Naive B cell (primary cell): ENCODE data around the gene PFKFB4. TPM values are rescaled to one million over a fixed set of nuclear protein-coding genes. Genes with fewer than 3 reads are reported as not detected.
A peak's percentile ranks its signal among the peaks of the same experiment; 100 is the strongest.

ENCODE experiments used
- ATAC-seq, 2 donors: fragments of 150-1000 bp; cut with Tn5 transposase; 2 replicates each; pipeline ENCODE4 v1.10.0; 2021; ENCODE audit warnings: low read depth in 2 of 2, mild to moderate bottlenecking in 2 of 2, moderate library complexity in 2 of 2
- DNase-seq: peaks from one replicate; pipeline ENCODE4 v3.0.0; 2022
- H3K27ac Mint-ChIP-seq, 6 donors: one replicate each; pipeline ENCODE4 v1.8.0; 2020 to 2022; ENCODE audit warnings: mild to moderate bottlenecking in 6 of 6, mixed read lengths in 6 of 6, moderate library complexity in 5 of 6, inconsistent platforms in 2 of 6
- H3K27me3 Mint-ChIP-seq, 3 donors: one replicate each; pipeline ENCODE4 v1.8.0; 2021 to 2022; ENCODE audit warnings: mixed read lengths in 3 of 3, mild to moderate bottlenecking in 1 of 3
- H3K36me3 Mint-ChIP-seq, 2 donors: one replicate each; pipeline ENCODE4 v1.8.0; 2020 to 2022; ENCODE audit warnings: mixed read lengths in 2 of 2, inconsistent platforms in 1 of 2, mild to moderate bottlenecking in 1 of 2
- H3K4me1 Mint-ChIP-seq, 3 donors: one replicate each; pipeline ENCODE4 v1.8.0; 2020 to 2022; ENCODE audit warnings: mixed read lengths in 3 of 3, inconsistent platforms in 1 of 3, mild to moderate bottlenecking in 1 of 3, moderate library complexity in 1 of 3
- H3K4me3 Mint-ChIP-seq, 8 donors: one replicate each; pipeline ENCODE4 v1.8.0; 2020 to 2022; ENCODE audit warnings: mild to moderate bottlenecking in 8 of 8, mixed read lengths in 8 of 8, moderate library complexity in 8 of 8, inconsistent platforms in 2 of 8
- H3K9me3 Mint-ChIP-seq, 7 donors: one replicate each; pipeline ENCODE4 v1.8.0; 2020 to 2022; ENCODE audit warnings: mixed read lengths in 7 of 7, mild to moderate bottlenecking in 5 of 7, inconsistent platforms in 2 of 7, moderate library complexity in 1 of 7
- polyA plus RNA-seq, 6 donors: library from polyadenylated mRNA; unstranded; fragments of 300-500 nt; fragmentation: Illumina TruSeq; gene quantifications; one replicate each; pipeline ENCODE4 v1.2.3, GENCODE V29; 2021; ENCODE audit warnings: low read depth in 6 of 6

Gene PFKFB4
- polyA plus RNA-seq, 6 donors from 2014 or later: 0.60 to 1.7 (median 0.73) TPM; not detected in 1

DNA sequence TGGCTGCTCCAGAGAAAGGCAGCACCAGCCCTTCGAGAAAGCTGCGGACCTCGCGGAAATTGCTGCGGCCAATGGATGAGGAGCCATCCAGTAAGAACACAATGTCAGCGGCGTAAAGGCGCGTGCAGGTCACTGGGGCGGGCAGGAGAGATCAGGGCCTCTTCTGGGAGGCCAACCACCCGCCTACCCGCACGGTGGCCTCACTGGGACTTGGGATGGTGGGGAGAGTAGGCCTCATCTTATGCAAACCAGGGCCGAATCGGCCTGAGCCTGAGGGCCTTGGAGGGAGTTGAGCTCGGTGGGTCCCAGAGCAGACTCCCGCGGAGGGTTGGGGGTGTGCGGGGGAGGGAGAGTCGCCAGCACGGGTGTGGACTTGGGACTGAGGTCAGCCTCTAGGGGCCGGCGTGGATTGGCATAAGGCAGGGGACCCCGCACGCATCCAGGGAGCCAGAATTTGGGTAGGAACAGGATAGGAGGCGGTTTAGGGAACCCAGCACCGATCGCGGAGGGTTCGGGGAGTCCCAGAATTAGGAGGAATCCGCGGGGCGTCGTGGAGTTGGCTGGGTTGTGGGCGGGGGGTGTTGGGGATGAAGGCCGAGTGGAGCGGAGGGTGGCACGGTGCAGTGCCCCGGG lies 37.9 kb upstream of the PFKFB4 start:
- H3K9me3 Mint-ChIP-seq: no peaks in the 10 kb centered on the region
- H3K27ac Mint-ChIP-seq: peak overlapping the region in 2 of 6 donors; percentile 67 to 68
- peaks cover 10 to 19% (median 13%) of the 10 kb centered on the region in 3 donors for H3K4me1 Mint-ChIP-seq
- H3K4me3 Mint-ChIP-seq: peak overlapping the region in 5 of 8 donors; percentile 20 to 74 (median 66)
- no peak for DNase-seq
- peaks cover 0 to 7% of the 10 kb centered on the region in 2 donors for H3K36me3 Mint-ChIP-seq
- H3K27me3 Mint-ChIP-seq: peaks cover 11 to 62% (median 46%) of the 10 kb centered on the region in 3 donors
- no peak for ATAC-seq

DNA sequence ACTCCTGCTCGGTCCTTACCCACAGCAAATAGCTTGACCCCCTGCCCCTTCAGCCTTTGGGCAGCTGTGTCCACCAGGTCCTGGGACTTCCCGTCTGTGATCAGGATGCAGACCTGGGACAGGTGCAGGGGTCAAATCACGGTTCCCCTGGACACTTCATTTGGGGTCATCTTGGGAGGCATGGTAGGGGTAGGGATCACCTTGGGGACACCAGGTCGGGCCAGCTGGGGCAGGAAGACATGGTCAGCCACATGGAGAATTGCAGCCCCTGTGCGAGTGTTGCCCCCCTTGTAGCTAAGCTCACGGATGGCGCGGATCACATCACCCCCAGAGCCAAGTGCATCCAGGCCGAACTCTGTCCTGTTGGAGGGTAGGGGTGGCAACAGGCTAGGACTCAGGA lies 36.7 kb upstream of the PFKFB4 start:
- H3K4me1 Mint-ChIP-seq: peaks cover 10 to 19% (median 13%) of the 10 kb centered on the region in 3 donors
- H3K4me3 Mint-ChIP-seq: peak overlapping the region in 1 of 8 donors; percentile 67
- no peaks in the 10 kb centered on the region for H3K36me3 Mint-ChIP-seq
- peaks cover 11 to 72% (median 58%) of the 10 kb centered on the region in 3 donors for H3K27me3 Mint-ChIP-seq
- DNase-seq: no peak
- H3K27ac Mint-ChIP-seq: no peak overlapping the region
- ATAC-seq: no peak
- no peaks in the 10 kb centered on the region for H3K9me3 Mint-ChIP-seq

DNA sequence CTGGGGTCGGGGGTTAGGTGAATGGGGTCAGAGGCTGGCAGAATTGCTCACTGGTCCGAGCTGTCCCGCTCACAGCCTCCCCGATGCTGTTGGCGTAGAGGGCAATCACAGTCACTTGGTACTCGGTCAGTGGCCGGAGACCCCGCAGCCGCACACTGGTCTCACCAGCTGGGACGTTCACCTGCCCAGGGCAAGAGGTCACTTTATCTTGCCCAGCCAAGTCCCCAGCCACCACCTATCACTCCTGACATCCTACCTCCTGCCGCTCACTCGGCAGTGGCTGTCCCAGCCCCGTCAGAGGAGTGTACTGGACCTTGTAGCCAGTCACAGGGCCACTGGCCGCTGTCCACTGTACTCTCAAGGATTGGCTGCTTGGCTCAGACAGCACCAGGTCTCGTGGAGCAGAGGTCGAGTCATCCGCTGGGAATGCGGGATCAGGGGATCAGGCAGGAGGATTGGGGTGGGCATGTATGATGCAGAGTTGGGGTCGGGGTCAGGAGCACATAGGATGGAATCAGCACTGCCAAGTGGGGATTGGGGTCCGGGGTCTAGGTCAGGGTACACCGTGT lies 36.0 kb upstream of the PFKFB4 start:
- Mint-ChIP-seq H3K4me3 (no peak overlapping the region), H3K27me3 (peaks cover 14 to 80% (median 65%) of the 10 kb centered on the region in 3 donors), H3K27ac (no peak overlapping the region), H3K4me1 (peaks cover 10 to 19% (median 13%) of the 10 kb centered on the region in 3 donors), H3K9me3 (no peaks in the 10 kb centered on the region), H3K36me3 (no peaks in the 10 kb centered on the region)
- DNase-seq (no peak), ATAC-seq (no peak)

DNA sequence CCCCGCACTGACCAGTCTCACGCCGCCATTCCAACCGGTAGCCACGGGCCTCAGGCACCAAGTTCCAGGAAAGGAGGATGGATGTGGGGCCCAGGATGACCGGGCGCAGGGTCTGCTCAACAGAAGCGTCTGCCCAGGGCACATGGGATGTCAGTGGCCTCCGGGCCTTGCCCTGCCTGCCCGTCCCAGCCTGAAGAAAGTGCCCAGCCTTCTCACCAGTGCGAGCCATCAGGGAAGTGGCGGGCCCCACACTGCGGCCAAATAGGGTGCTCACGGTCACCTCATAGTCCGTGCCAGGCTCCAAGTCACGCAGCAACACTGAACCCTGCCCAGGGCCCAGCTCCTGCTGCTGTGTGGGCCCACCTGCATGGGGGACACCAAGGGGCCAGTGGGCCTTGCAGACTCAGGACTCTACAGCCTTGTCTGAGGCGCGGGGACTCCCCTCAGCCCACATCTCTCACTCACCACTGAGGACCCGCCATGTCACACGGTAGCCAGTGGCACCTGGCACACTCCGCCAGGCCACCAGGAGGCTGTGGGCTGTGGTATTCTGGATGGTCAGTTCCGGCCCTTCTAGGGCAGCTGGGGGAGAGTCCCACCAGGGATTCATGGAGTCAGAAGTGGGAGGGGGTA lies 35.4 kb upstream of the PFKFB4 start:
- H3K4me1 Mint-ChIP-seq: peaks cover 6 to 15% (median 13%) of the 10 kb centered on the region in 3 donors
- DNase-seq: no peak
- no peaks in the 10 kb centered on the region for H3K36me3 Mint-ChIP-seq
- peaks cover 14 to 86% (median 71%) of the 10 kb centered on the region in 3 donors for H3K27me3 Mint-ChIP-seq
- H3K9me3 Mint-ChIP-seq: no peaks in the 10 kb centered on the region
- no peak overlapping the region for H3K4me3 Mint-ChIP-seq
- ATAC-seq: no peak
- no peak overlapping the region for H3K27ac Mint-ChIP-seq

DNA sequence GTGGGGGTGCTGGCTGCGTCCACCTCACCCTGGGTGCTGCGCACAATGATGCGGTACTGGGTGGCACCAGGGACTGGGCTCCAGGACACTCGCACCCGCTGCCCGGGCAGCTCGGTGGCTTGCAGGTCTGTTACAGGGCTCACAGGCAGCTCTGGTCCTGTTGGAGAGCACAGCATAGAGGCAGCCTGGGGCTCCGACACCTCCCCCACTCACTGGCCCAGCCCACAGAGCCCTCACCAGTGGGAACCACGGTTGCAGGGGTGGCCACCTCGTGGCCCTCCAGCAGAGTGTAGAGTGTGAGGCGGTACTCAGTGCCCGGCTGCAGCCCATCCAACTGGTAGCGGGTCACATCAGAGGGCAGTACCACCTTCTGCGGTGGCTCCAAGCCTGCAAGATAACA lies 34.8 kb upstream of the PFKFB4 start:
- no peak overlapping the region for H3K27ac Mint-ChIP-seq
- no peak overlapping the region for H3K4me3 Mint-ChIP-seq

DNA sequence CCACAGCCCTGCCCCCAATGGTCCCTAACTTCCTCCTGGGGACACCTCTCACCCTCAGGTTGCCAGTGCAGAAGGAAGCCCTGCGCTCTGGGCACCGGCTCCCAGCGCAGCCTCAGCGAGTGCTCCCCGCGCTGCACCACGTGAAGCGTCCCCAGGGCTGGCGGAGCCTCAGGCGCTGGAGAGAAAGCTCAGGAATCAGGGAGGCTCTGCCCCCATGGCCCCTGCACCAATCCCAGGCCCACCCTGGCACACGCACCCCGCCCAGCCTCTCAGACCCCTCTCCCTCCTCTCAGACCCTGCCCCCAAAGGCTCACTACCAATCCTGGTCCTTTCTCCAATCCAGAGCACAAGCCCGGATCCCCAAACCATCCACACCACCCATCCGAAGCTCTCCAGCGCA lies 31.6 kb upstream of the PFKFB4 start:
- H3K4me1 Mint-ChIP-seq: no peaks in the 10 kb centered on the region
- H3K4me3 Mint-ChIP-seq: no peak overlapping the region
- ATAC-seq (no peak), DNase-seq (no peak)
- H3K36me3 Mint-ChIP-seq: no peaks in the 10 kb centered on the region
- peak overlapping the region in 1 of 6 donors; percentile 74 for H3K27ac Mint-ChIP-seq
- no peaks in the 10 kb centered on the region for H3K9me3 Mint-ChIP-seq
- H3K27me3 Mint-ChIP-seq: peaks cover 13 to 68% (median 63%) of the 10 kb centered on the region in 3 donors

More for the DNA sequence above, 34.8 kb upstream of the PFKFB4 start:
- H3K27me3 Mint-ChIP-seq: peaks cover 17 to 89% (median 77%) of the 10 kb centered on the region in 3 donors
- H3K9me3 Mint-ChIP-seq: no peaks in the 10 kb centered on the region
- ATAC-seq (no peak), DNase-seq (no peak)
- H3K36me3 Mint-ChIP-seq: no peaks in the 10 kb centered on the region
- H3K4me1 Mint-ChIP-seq: peaks cover 6 to 15% (median 13%) of the 10 kb centered on the region in 3 donors

DNA sequence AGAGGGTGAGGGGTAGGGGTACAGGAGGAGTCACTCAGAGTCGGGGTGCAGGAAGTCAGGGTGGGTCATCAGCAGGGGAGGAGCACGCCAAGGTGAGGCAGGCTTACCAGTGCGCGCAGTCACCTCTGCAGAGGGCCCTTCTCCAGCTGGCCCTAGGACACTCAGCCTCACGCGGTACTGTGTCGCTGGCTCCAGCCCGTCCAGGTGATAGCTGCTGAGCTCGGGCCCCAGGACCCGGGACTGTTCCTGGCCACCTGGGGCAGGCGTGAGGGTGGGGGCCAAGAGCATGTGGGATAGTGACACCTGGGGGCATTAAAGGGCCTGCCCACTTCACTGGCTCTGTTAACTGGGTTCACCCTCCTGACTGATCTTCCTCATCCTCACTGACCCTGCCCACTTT lies 31.1 kb upstream of the PFKFB4 start:
- H3K27me3 Mint-ChIP-seq: peaks cover 9 to 62% (median 57%) of the 10 kb centered on the region in 3 donors
- ATAC-seq (no peak), DNase-seq (no peak)
- no peaks in the 10 kb centered on the region for H3K36me3 Mint-ChIP-seq
- no peaks in the 10 kb centered on the region for H3K4me1 Mint-ChIP-seq
- H3K9me3 Mint-ChIP-seq: no peaks in the 10 kb centered on the region
- no peak overlapping the region for H3K4me3 Mint-ChIP-seq
- H3K27ac Mint-ChIP-seq: peak overlapping the region in 1 of 6 donors; percentile 36

DNA sequence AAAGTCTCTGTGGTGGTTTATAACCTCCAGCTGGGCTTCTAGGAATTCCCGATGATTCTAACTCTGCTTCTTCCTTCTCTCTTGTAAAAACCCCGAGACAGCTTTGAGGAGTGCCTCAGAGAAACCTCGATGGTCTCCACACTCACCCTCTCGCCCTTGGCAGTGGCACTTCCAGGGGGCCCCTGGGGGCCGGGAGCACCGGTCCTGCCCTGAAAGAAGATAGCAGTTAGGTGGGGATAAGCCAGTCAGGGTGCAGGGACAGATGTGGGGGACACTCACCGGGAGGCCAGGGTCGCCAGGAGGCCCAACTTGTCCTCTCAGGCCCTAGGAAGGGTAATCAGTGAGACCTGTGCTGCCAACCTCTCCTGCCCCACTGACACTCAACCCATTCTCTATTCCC lies 28.8 kb upstream of the PFKFB4 start:
- Mint-ChIP-seq H3K27ac (no peak overlapping the region), H3K9me3 (no peaks in the 10 kb centered on the region), H3K36me3 (no peaks in the 10 kb centered on the region), H3K4me1 (no peaks in the 10 kb centered on the region), H3K27me3 (peaks cover 8 to 44% (median 42%) of the 10 kb centered on the region in 3 donors), H3K4me3 (no peak overlapping the region)
- ATAC-seq (no peak), DNase-seq (no peak)

DNA sequence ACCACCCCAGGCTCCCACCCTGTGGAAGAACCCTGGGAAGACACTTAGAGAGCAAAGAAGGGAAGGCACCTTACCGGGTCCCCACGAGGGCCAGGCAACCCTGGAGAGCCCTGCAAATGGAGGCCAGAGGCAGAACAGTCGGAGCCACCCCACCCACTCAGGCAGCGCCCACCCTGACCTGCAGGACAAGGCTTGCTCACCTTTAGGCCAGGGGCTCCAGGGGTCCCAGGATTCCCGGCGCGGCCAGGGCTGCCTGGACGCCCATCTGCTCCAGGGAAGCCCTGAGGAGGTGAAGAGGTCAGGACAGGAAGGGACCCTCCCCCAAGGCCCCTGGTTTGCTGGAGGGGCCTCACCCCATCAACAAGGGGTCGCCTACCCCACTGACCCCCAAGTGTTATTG lies 28.2 kb upstream of the PFKFB4 start:
- ATAC-seq (no peak), DNase-seq (no peak)
- Mint-ChIP-seq H3K27ac (peak overlapping the region in 1 of 6 donors; percentile 49), H3K27me3 (peaks cover 8 to 39% (median 36%) of the 10 kb centered on the region in 3 donors), H3K36me3 (no peaks in the 10 kb centered on the region), H3K4me3 (no peak overlapping the region), H3K9me3 (no peaks in the 10 kb centered on the region), H3K4me1 (no peaks in the 10 kb centered on the region)

DNA sequence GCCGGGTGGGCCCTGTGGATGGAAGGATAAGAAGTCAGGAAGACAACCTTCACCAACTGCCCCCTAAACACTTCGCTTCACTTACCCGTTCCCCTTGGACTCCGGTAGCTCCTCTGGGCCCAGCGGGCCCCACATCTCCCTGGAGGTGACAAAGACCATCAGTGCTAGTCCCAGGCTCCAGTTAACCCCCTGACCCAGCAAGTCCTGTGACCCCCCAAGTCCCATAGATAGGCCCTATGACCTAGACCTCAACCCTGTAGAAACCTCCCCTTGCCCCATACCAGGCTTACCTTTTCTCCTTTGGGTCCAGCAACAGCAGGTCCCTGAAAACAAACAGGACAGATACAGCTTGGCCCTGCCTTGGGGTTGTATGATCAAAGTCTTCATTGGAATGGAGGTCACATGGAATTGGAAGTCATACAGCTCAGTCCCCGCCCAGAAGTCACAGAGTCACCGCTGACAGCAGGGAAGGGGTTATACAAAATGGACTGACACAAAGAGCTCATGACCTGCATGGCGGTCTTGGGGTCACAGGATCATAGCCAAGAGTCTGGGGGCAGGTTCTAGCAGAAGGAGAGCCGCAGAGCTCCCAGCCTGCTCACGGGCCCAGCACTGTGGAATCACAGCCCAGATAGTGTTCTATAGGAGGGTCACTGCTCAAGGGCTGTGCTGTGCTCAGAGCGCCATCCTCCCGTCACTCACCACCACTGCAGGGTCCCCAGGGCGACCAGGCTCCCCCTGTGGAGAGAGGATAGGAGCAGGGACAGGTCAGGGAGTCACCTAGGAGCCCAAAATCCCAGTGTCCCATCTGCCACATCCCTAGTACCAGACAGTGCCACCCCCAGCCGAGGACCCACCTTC lies 25.2 kb upstream of the PFKFB4 start:
- Mint-ChIP-seq H3K36me3 (no peaks in the 10 kb centered on the region), H3K27me3 (peaks cover 4 to 10% (median 6%) of the 10 kb centered on the region in 3 donors), H3K4me1 (no peaks in the 10 kb centered on the region), H3K27ac (peak overlapping the region in 1 of 6 donors; percentile 29), H3K4me3 (no peak overlapping the region), H3K9me3 (no peaks in the 10 kb centered on the region)
- ATAC-seq: no peak
- DNase-seq: no peak

DNA sequence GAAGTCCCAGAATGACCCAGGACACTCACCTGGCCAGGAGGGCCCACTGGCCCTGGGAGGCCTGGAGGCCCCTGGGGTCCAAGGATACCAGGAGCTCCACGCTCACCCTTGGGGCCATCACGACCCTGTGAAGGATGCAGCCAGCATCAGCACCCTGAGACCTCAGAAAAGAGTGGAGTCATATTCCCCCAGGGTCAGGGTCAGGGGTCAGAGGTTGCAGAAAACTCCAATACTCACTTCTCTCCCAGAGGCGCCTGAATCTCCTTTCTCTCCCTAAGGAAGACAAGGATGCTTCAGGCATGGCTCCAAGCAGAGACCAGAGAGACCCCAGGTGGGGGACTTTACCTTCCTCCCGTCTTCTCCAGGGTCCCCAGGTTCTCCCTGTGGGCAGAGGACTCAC lies 20.0 kb upstream of the PFKFB4 start:
- ATAC-seq: no peak
- Mint-ChIP-seq H3K4me3 (no peak overlapping the region), H3K36me3 (no peaks in the 10 kb centered on the region), H3K4me1 (no peaks in the 10 kb centered on the region), H3K27ac (no peak overlapping the region), H3K9me3 (no peaks in the 10 kb centered on the region), H3K27me3 (no peaks in the 10 kb centered on the region)
- DNase-seq: no peak

DNA sequence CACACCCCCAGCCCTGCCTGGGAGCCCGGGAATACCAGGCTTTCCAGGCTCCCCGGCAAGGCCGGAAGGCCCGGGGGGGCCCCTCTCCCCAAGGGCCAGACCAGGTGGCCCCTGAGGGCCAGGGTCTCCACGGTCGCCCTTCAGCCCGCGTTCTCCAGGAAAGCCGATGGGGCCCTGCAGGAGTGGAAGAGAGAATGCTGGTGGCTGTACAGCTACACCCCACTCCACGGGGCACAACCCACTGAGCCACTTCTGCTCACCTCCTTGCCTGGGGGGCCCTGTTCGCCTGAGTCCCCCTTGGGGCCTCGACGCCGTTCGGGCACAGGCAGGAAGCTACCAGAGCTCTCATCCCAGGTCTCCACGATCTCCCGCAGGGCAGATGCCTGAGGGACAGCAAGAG lies 18.8 kb upstream of the PFKFB4 start:
- peak overlapping the region in 1 of 6 donors; percentile 31 for H3K27ac Mint-ChIP-seq
- no peaks in the 10 kb centered on the region for H3K36me3 Mint-ChIP-seq
- no peaks in the 10 kb centered on the region for H3K9me3 Mint-ChIP-seq
- H3K4me3 Mint-ChIP-seq: no peak overlapping the region
- no peaks in the 10 kb centered on the region for H3K27me3 Mint-ChIP-seq
- ATAC-seq (no peak), DNase-seq (no peak)
- H3K4me1 Mint-ChIP-seq: no peaks in the 10 kb centered on the region

DNA sequence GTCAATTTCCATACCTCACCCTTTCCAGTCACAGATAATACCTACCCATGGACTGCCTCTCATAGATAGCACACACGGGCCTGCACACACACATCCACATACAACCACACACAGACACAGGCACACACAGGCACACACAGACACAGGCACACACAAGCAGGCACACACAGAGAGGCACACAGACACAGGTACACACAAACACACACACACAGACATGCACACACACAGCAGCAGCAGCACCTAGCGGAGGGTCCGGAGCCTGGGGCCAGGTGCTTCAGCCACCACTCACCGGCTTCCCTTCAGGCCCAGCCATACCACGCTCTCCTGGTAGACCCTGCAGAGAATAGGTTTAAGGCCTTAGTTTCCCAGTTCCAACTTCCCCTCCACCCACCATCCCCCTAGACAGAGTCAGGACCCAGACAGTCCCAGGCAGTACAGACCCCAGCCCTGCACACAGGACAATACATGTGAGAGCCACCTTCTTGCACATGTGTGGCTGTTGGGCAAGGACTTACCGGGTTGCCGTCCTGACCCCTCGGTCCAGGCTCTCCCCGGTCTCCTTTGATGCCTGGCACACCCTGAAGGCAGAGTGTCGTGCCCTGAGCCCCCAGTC lies 17.5 kb upstream of the PFKFB4 start:
- Mint-ChIP-seq H3K4me1 (no peaks in the 10 kb centered on the region), H3K27ac (no peak overlapping the region), H3K27me3 (no peaks in the 10 kb centered on the region), H3K9me3 (no peaks in the 10 kb centered on the region), H3K4me3 (no peak overlapping the region), H3K36me3 (no peaks in the 10 kb centered on the region)
- ATAC-seq (no peak), DNase-seq (no peak)
